Fibroblast of pulmonary artery (primary cell): Measurements from ENCODE around the gene TADA1.
A peak's percentile ranks its signal among the peaks of the same experiment; 100 is the strongest.
"Not testable (repeated sequence)": the region's sequence is repeated elsewhere in the genome, so short reads cannot be mapped to it uniquely, and the experiment has no call there.

Source experiments
- DNase-seq: peaks from one replicate; pipeline ENCODE4 v3.0.0-alpha.2; 2010; ENCODE audit warnings: low read depth
- H3K4me3 ChIP-seq: replicated peaks from 2 replicates; pipeline ENCODE4 v1.5.1; 2011; ENCODE audit warnings: low read depth, mild to moderate bottlenecking, control low read depth, low read length, moderate library complexity
- CTCF ChIP-seq: IDR thresholded peaks from 2 replicates; pipeline ENCODE4 v1.5.1; 2011; ENCODE audit warnings: mild to moderate bottlenecking, control low read depth, low read length, inconsistent platforms; ENCODE audit errors: missing control alignments

The TADA1 gene

GRCh38 chr1:166836733-166837132 lies 39.3 kb downstream of the TADA1 start:
- no peak for TF ChIP-seq CTCF
- no peak overlapping the region for H3K4me3 ChIP-seq
- no peak for DNase-seq

- DNase-seq, H3K4me3 ChIP-seq: not testable (repeated sequence)
Observed at GRCh38 chr1:166829762-166830161, 46.3 kb downstream of the TADA1 start.

GRCh38 chr1:166827426-166827825 lies 48.6 kb downstream of the TADA1 start:
- no peak for DNase-seq
- H3K4me3 ChIP-seq, result no peak overlapping the region
- no peak for TF ChIP-seq CTCF

GRCh38 chr1:166822385-166822784 lies 53.7 kb downstream of the TADA1 start:
- H3K4me3 ChIP-seq, result no peak overlapping the region
- DNase-seq, result no peak
- peak; percentile 26 for TF ChIP-seq CTCF

GRCh38 chr1:166819974-166820373 lies 56.1 kb downstream of the TADA1 start:
- TF ChIP-seq CTCF, result no peak
- H3K4me3 ChIP-seq, result no peak overlapping the region
- no peak for DNase-seq

- DNase-seq, result no peak
- H3K4me3 ChIP-seq, result no peak overlapping the region
- no peak for TF ChIP-seq CTCF
Observed at GRCh38 chr1:166814611-166815010, 61.5 kb downstream of the TADA1 start.

- no peak overlapping the region for H3K4me3 ChIP-seq
- no peak for TF ChIP-seq CTCF
- DNase-seq, result no peak
Observed at GRCh38 chr1:166813508-166814223, 62.4 kb downstream of the TADA1 start.

GRCh38 chr1:166811691-166812090 lies 64.4 kb downstream of the TADA1 start:
- DNase-seq, result peak; percentile 1
- no peak overlapping the region for H3K4me3 ChIP-seq
- TF ChIP-seq CTCF, result no peak
